Cardiac muscle cell (in vitro differentiated cells and primary cell): ENCODE results near the gene NEK7. TPM values are rescaled to one million over a fixed set of nuclear protein-coding genes. Genes with fewer than 3 reads are reported as not detected.

Experiments
- DNase-seq, 2 donors: peaks; one replicate each; pipeline versions ENCODE4 v3.0.0 to v3.0.0-alpha.2; 2010 to 2017; ENCODE audit warnings: low read depth in 1 of 2, low spot score in 1 of 2
- H3K27ac ChIP-seq: fragments of 200-600 bp; sonication (generic); 2 replicates; pipeline ENCODE4 v1.5.1; 2016
- H3K27me3 ChIP-seq: fragments of 200-600 bp; sonication (generic); 2 replicates; pipeline ENCODE4 v1.6.0; 2016; ENCODE audit warnings: control low read depth
- H3K36me3 ChIP-seq: fragments of 200-600 bp; sonication (generic); 2 replicates; pipeline ENCODE4 v1.5.1; 2016; ENCODE audit warnings: control low read depth
- H3K4me1 ChIP-seq: fragments of 200-600 bp; sonication (generic); 2 replicates; pipeline ENCODE4 v1.8.1; 2017; ENCODE audit warnings: low read depth, mild to moderate bottlenecking, mixed run types
- H3K4me3 ChIP-seq: fragments of 200-600 bp; sonication (generic); 2 replicates; pipeline ENCODE4 v1.5.1; 2016; ENCODE audit warnings: mild to moderate bottlenecking
- H3K9me3 ChIP-seq: fragments of 200-600 bp; sonication (generic); 2 replicates; pipeline ENCODE4 v1.5.1; 2017; ENCODE audit warnings: low read depth, mild to moderate bottlenecking, control low read depth
- CTCF ChIP-seq: IDR thresholded peaks from 2 replicates; pipeline ENCODE4 v1.5.1; 2012; ENCODE audit warnings: low read depth, mild to moderate bottlenecking, low read length
- polyA plus RNA-seq: library from polyadenylated mRNA; unstranded; fragments of >200 nt; fragmentation: Nextera tagmentation; extraction: Ambion mirVana; gene quantifications from 2 replicates; pipeline ENCODE4 v1.2.1, GENCODE V29; 2016
- total RNA-seq: library from RNA; depleted of rRNA; stranded (reverse); fragments of >200 nt; gene quantifications from 2 replicates; pipeline ENCODE4 v1.2.3, GENCODE V29; 2016

NEK7 gene
- total and polyA plus RNA-seq, 2 experiments from 2014 or later: 46.1 to 63.1 TPM

GRCh38 chr1:198116069-198116468 lies 40.7 kb upstream of the NEK7 start:
- DNase-seq: no peak
- Histone ChIP-seq H3K36me3 (no peaks in the 10 kb centered on the region), H3K4me3 (no peak overlapping the region), H3K4me1 (no peaks in the 10 kb centered on the region), H3K9me3 (no peaks in the 10 kb centered on the region), H3K27me3 (no peaks in the 10 kb centered on the region), H3K27ac (no peak overlapping the region)
- no peak for TF ChIP-seq CTCF

GRCh38 chr1:198116469-198116868 lies 40.3 kb upstream of the NEK7 start:
- no peaks in the 10 kb centered on the region for H3K27me3 ChIP-seq
- no peak for TF ChIP-seq CTCF

DNA sequence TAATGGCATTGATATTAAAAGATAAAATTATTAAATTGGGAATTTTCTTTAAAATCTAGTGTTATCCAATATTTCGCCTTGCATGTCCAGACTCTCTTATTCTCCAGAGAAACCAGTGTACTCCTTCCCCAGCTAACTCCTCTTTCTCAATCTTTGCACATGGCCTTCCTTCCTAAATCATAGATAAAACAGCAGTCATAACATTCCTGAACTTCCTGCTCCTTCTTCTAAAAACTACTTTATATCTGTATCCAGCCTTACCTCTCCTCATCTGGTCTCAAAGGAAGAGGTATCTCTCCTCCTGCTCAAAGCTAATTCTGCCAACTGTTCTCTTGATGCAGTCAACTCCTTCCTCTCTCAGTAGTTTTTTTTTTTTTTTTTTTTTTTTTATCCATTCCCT lies 39.5 kb upstream of the NEK7 start:
- DNase-seq: peak in 1 of 2 donors; percentile 69
- Histone ChIP-seq H3K4me1 (no peaks in the 10 kb centered on the region), H3K9me3 (no peaks in the 10 kb centered on the region), H3K4me3 (no peak overlapping the region), H3K27me3 (no peaks in the 10 kb centered on the region), H3K36me3 (no peaks in the 10 kb centered on the region), H3K27ac (no peak overlapping the region)
- no peak for TF ChIP-seq CTCF

More at GRCh38 chr1:198116469-198116868, 40.3 kb upstream of the NEK7 start:
- H3K27ac ChIP-seq: no peak overlapping the region
- no peaks in the 10 kb centered on the region for H3K36me3 ChIP-seq
- H3K9me3 ChIP-seq: no peaks in the 10 kb centered on the region
- no peaks in the 10 kb centered on the region for H3K4me1 ChIP-seq
- no peak for DNase-seq
- H3K4me3 ChIP-seq: no peak overlapping the region

DNA sequence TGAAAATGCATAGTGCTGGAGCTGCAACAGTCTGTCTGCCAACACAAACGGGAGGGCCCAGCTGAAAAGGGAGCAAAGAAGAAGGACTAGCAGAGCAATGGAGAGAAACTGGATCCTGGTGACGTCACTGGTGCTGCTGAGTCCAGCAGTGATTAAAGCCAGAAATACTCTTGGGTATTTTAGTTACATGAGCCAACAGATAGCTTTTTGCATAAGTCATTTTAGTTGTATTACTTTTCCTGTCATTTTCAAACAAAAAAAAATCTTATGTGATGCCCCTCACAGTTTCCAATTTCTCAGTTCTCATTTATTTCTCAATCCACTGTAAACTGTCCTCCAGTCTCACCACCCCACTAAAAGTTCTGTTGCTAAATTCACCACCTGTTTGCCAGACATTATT lies 38.7 kb upstream of the NEK7 start:
- no peak overlapping the region for H3K27ac ChIP-seq
- H3K4me1 ChIP-seq: no peaks in the 10 kb centered on the region
- DNase-seq: peak; percentile 7 to 94

DNA sequence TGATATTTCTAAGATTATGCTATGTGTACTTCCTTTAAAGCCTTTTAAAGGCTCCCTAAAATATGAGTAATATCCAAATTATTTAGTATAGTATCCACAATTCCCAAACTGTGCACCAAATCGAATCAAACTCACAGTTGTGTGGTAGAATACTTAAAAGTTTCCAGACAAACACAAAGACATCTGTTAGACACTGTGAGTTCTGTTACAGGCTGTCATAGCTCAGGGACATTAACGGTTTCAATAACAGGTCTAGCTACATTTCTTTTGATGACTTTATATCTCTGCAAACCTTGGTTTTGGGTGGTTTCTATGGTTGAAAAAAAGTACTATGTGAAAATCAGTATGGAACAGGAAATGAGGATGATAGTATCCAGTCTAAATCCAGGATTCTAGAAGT lies 36.9 kb upstream of the NEK7 start:
- Histone ChIP-seq H3K36me3 (no peaks in the 10 kb centered on the region), H3K9me3 (no peaks in the 10 kb centered on the region), H3K27me3 (no peaks in the 10 kb centered on the region), H3K4me1 (no peaks in the 10 kb centered on the region), H3K27ac (no peak overlapping the region), H3K4me3 (no peak overlapping the region)
- TF ChIP-seq CTCF: no peak
- DNase-seq: no peak

More for the DNA sequence above, 38.7 kb upstream of the NEK7 start:
- no peaks in the 10 kb centered on the region for H3K36me3 ChIP-seq
- no peaks in the 10 kb centered on the region for H3K27me3 ChIP-seq
- H3K4me3 ChIP-seq: no peak overlapping the region
- TF ChIP-seq CTCF: no peak
- H3K9me3 ChIP-seq: no peaks in the 10 kb centered on the region
